ENCODE data around the gene CLTRN.

- TF ChIP-seq CTCF (IDR thresholded peaks at IDR 0.05; ENCODE audit: extremely low read depth in 1 of 2, insufficient read depth in 1 of 2, low read depth in 1 of 2, low read length in 2 of 2) (no peak), POLR2A (IDR thresholded peaks at IDR 0.05; ENCODE audit: low read depth, low read length) (no peak)
Observed at GRCh38 chrX:15702488-15703371, 38.1 kb upstream of the CLTRN start.
